Parathyroid adenoma (tissue), 2 donors: ENCODE results near the gene POLN.

Experiments used
- H2AFZ ChIP-seq: fragments of 300-600 bp; sonication (generic); one replicate; pipeline ENCODE4 v1.7.0; 2017; ENCODE audit warnings: antibody characterized with exemption, mild to moderate bottlenecking
- H3K27ac ChIP-seq: fragments of 300-600 bp; sonication (generic); one replicate; pipeline ENCODE4 v1.7.0; 2017
- H3K27me3 ChIP-seq: fragments of 300-600 bp; sonication (generic); one replicate; pipeline ENCODE4 v1.7.0; 2017; ENCODE audit warnings: low read length; ENCODE audit not compliant: control insufficient read depth, insufficient read depth
- H3K36me3 ChIP-seq: fragments of 300-600 bp; sonication (generic); one replicate; pipeline ENCODE4 v1.7.0; 2017; ENCODE audit warnings: low read length; ENCODE audit not compliant: control insufficient read depth, insufficient read depth
- H3K4me1 ChIP-seq: fragments of 300-600 bp; sonication (generic); one replicate; pipeline ENCODE4 v1.7.0; 2017; ENCODE audit warnings: control low read depth
- H3K4me2 ChIP-seq: fragments of 300-600 bp; sonication (generic); one replicate; pipeline ENCODE4 v1.7.0; 2017; ENCODE audit warnings: low read length
- H3K4me3 ChIP-seq: fragments of 300-600 bp; sonication (generic); one replicate; pipeline ENCODE4 v1.7.0; 2017; ENCODE audit warnings: low read depth, low read length
- H3K79me2 ChIP-seq: fragments of 300-600 bp; sonication (generic); one replicate; pipeline ENCODE4 v1.7.0; 2017; ENCODE audit warnings: control low read depth
- H3K9ac ChIP-seq: fragments of 300-600 bp; sonication (generic); one replicate; pipeline ENCODE4 v1.7.0; 2017; ENCODE audit warnings: mild to moderate bottlenecking
- H3K9me3 ChIP-seq: fragments of 300-600 bp; sonication (generic); one replicate; pipeline ENCODE4 v1.7.0; 2017; ENCODE audit warnings: low read length; ENCODE audit not compliant: control insufficient read depth
- TF ChIP-seq, protein P1 (sequence below): fragments of 300-600 bp; sonication (generic); IDR thresholded peaks from one replicate; pipeline ENCODE4 v1.7.0; 2017; ENCODE audit warnings: antibody characterized with exemption, mild to moderate bottlenecking
- donor health status: primary hyperparathyroidism.

The POLN gene

GRCh38 chr4:2255501-2256155 is 13.7 kb upstream of the POLN start:
- no peaks in the 10 kb centered on the region for H3K36me3 ChIP-seq
- H3K9me3 ChIP-seq: no peaks in the 10 kb centered on the region
- TF ChIP-seq, protein P1, sequence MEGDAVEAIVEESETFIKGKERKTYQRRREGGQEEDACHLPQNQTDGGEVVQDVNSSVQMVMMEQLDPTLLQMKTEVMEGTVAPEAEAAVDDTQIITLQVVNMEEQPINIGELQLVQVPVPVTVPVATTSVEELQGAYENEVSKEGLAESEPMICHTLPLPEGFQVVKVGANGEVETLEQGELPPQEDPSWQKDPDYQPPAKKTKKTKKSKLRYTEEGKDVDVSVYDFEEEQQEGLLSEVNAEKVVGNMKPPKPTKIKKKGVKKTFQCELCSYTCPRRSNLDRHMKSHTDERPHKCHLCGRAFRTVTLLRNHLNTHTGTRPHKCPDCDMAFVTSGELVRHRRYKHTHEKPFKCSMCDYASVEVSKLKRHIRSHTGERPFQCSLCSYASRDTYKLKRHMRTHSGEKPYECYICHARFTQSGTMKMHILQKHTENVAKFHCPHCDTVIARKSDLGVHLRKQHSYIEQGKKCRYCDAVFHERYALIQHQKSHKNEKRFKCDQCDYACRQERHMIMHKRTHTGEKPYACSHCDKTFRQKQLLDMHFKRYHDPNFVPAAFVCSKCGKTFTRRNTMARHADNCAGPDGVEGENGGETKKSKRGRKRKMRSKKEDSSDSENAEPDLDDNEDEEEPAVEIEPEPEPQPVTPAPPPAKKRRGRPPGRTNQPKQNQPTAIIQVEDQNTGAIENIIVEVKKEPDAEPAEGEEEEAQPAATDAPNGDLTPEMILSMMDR: no peak
- H2AFZ ChIP-seq: no peak overlapping the region
- H3K27me3 ChIP-seq: no peaks in the 10 kb centered on the region
- H3K79me2 ChIP-seq: peaks cover 5% of the 10 kb centered on the region
- no peak overlapping the region for H3K4me2 ChIP-seq
- no peak overlapping the region for H3K27ac ChIP-seq
- H3K4me3 ChIP-seq: no peak overlapping the region
- H3K9ac ChIP-seq: no peak overlapping the region
- peaks cover 12% of the 10 kb centered on the region for H3K4me1 ChIP-seq

DNA sequence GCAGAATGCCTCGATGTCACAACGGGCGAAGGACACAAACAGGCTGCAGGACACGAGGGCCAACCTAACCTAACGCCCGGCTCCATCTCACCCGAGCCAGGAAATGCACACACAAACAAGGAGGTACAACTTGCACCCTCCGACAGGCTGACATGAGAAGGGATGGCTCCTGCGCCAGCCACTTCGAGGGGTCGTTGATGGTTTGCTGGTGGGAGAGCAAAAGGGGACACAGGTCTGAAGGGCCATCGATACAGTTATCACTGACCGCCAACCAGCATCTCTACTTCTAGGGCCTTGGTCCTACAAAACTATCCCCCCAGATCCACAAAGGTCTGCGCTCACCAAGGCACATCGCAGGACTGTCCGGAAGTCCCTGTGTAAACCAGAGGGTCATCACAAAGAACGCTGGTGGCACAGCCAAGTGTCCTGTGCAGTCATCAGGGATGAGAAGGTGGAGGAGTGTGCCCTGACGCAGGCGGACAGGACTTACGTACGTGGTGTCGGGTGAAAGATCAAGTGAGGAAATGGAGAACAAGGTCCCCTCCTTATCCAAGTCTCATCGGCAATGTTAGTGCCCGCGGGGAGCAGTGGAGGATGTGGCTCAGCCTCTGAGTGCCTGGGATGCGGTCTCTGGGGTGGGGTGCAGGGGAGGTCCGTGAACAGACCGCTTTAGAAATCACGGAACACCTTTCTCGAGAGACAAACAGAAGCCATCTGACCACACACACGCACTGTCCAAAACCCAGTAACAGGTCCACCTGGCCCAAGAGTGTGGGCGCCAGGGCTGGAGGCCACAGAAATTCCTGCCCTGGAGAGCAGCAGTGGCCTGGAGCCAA is 13.0 kb upstream of the POLN start:
- Histone ChIP-seq H3K9me3 (no peaks in the 10 kb centered on the region), H3K4me1 (peaks cover 6% of the 10 kb centered on the region), H3K9ac (no peak overlapping the region), H3K27me3 (no peaks in the 10 kb centered on the region), H2AFZ (no peak overlapping the region), H3K79me2 (no peaks in the 10 kb centered on the region), H3K4me3 (no peak overlapping the region), H3K27ac (no peak overlapping the region), H3K4me2 (no peak overlapping the region), H3K36me3 (no peaks in the 10 kb centered on the region)
- TF ChIP-seq, protein P1: no peak

DNA sequence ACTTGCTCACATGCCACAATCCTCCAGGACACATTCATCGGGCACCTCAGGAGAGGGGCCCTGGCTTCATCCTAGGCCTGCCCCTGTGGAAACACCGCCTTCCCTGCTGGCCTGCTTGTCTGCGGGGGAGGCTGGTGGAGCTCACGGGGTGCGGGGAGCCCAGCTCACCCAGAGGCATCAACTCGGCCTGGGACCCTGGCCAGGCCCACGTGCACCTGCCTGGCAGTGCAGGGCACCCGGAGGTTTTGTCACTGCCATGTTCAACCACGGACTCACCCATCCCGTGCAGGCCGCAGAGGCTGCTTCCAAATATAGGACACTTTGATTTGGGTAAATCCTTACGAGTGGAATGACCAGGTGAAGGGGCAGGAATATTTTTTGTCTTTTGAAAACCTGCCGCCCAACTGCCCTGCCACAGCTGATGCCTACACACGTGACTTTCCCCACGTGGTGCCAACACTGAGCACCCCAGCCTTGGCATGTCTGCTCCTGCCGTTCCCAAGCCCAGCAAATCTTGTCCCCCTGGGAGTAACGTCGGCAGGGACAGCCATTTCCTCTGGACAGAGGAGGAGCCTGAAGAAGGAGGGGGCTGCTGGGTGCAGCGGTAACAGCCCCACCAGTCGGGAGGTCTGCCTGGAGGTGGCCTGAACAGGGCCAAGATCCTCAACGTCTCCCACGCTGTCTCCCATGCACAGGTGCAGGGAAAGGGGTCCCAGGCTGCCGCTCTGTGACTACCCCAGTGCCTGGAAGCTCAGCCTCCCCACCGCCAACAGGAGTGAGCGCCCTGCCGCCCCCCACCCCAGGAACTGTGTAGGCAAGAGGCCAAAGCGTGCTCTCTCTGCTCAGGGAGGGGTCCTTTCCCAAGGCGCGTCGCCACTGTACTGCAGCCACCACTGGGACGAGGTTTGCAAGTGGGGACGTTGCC is 11.5 kb upstream of the POLN start:
- TF ChIP-seq, protein P1: no peak
- Histone ChIP-seq H3K79me2 (no peaks in the 10 kb centered on the region), H3K27ac (no peak overlapping the region), H2AFZ (no peak overlapping the region), H3K36me3 (no peaks in the 10 kb centered on the region), H3K9me3 (no peaks in the 10 kb centered on the region), H3K4me3 (no peak overlapping the region), H3K27me3 (no peaks in the 10 kb centered on the region), H3K4me1 (no peaks in the 10 kb centered on the region), H3K9ac (no peak overlapping the region), H3K4me2 (no peak overlapping the region)

DNA sequence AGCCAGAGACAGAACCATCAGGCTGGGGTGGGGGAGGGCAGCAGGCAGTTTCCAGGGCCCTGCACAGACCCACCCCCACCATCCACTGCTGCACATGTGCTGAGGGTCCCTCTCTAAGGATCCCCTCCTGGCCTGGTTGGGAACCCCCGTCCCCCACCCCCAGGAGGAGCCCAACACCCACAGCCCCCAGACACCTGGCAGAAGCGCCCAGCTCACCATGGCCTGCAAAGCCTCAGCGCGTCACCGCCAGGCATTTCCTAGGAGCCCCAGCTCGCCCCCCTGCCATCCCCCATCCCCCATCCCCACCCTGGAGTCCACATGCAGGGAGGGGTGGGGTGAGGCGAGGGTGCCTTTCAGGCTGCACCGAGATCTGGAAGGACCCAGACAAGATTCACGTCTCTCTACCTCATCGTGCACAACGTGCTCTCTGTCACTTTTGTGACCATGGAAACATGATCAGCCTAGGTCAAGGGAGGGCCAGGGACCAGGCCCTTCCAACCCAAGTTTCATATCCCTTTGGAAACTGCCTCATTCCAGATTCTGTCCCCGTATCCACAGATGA is 10.7 kb upstream of the POLN start:
- no peak overlapping the region for H3K4me3 ChIP-seq
- no peaks in the 10 kb centered on the region for H3K27me3 ChIP-seq
- no peaks in the 10 kb centered on the region for H3K79me2 ChIP-seq
- no peaks in the 10 kb centered on the region for H3K36me3 ChIP-seq
- H3K9ac ChIP-seq: no peak overlapping the region
- no peak overlapping the region for H3K4me2 ChIP-seq
- TF ChIP-seq, protein P1: no peak
- no peak overlapping the region for H2AFZ ChIP-seq
- no peaks in the 10 kb centered on the region for H3K9me3 ChIP-seq
- H3K27ac ChIP-seq: no peak overlapping the region
- H3K4me1 ChIP-seq: no peaks in the 10 kb centered on the region
